GM12878 (cell line): ENCODE data around the gene PPP1R7.

Source experiments
- BHLHE40 ChIP-seq, 2 experiments: fragments of 450-650 bp in 1 of 2; IDR thresholded peaks; 2 replicates each; pipeline ENCODE4 v1.6.1; 2011 to 2017; ENCODE audit warnings: low read depth in 2 of 2, borderline replicate concordance in 1 of 2, improper control_type of control experiment in 1 of 2, low read length in 1 of 2, mild to moderate bottlenecking in 1 of 2
- CHD4 ChIP-seq: fragments of 200-600 bp; sonication (generic); IDR thresholded peaks from 2 replicates; pipeline ENCODE4 v1.6.1; 2016; ENCODE audit warnings: mild to moderate bottlenecking
- CTCF ChIP-seq, 3 experiments: IDR thresholded peaks in 2 of 3; conservative IDR thresholded peaks in 1 of 3; 2 replicates each; pipeline ENCODE4 v1.5.1; 2011; ENCODE audit warnings: low read depth in 3 of 3, low read length in 3 of 3, mild to moderate bottlenecking in 3 of 3, control low read depth in 2 of 3, moderate library complexity in 2 of 3, inconsistent platforms in 1 of 3, mixed read lengths in 1 of 3; ENCODE audit not compliant: control insufficient read depth in 2 of 3, insufficient read depth in 1 of 3; ENCODE audit errors: extremely low read depth in 1 of 3
- EZH2 ChIP-seq: IDR thresholded peaks from 2 replicates; pipeline ENCODE4 v1.6.1; 2012; ENCODE audit warnings: low read depth, mild to moderate bottlenecking, control low read depth, inconsistent platforms, low read length, borderline replicate concordance; ENCODE audit not compliant: control insufficient read depth
- MEF2A ChIP-seq: IDR thresholded peaks from 2 replicates; pipeline ENCODE4 v1.6.1; 2011; ENCODE audit warnings: low read depth, mild to moderate bottlenecking, low read length, moderate library complexity; ENCODE audit not compliant: insufficient read depth
- NR2C1 ChIP-seq: fragments of 450-650 bp; IDR thresholded peaks from 2 replicates; pipeline ENCODE4 v1.6.1; 2017; ENCODE audit warnings: antibody characterized with exemption, mild to moderate bottlenecking, moderate library complexity
- RBBP5 ChIP-seq: fragments of 200-600 bp; sonication (generic); conservative IDR thresholded peaks from 2 replicates; pipeline ENCODE4 v1.6.1; 2016
- SREBF2 ChIP-seq: IDR thresholded peaks from 2 replicates; pipeline ENCODE4 v1.6.1; 2012; ENCODE audit warnings: mild to moderate bottlenecking, low read length
- TF ChIP-seq, protein P1 (sequence below): IDR thresholded peaks from 2 replicates; pipeline ENCODE4 v1.6.1; 2012; ENCODE audit warnings: mild to moderate bottlenecking, low read depth, low read length
- TF ChIP-seq, protein P2 (sequence below): fragments of 450-650 bp; IDR thresholded peaks from 2 replicates; pipeline ENCODE4 v1.6.1; 2017; ENCODE audit warnings: mild to moderate bottlenecking

GRCh38 chr2:241224018-241224850 lies 74.0 kb downstream of the PPP1R7 start:
- TF ChIP-seq SREBF2, result no peak
- TF ChIP-seq NR2C1, result no peak
- no peak for TF ChIP-seq CTCF (IDR thresholded peaks at IDR 0.05 in 2 of 3, conservative IDR thresholded peaks at IDR 0.05 in 1 of 3; ENCODE audit: control insufficient read depth in 2 of 3, extremely low read depth in 1 of 3, insufficient read depth in 1 of 3, low read depth in 3 of 3, low read length in 3 of 3)
- TF ChIP-seq RBBP5, result no peak
- TF ChIP-seq, protein P1, sequence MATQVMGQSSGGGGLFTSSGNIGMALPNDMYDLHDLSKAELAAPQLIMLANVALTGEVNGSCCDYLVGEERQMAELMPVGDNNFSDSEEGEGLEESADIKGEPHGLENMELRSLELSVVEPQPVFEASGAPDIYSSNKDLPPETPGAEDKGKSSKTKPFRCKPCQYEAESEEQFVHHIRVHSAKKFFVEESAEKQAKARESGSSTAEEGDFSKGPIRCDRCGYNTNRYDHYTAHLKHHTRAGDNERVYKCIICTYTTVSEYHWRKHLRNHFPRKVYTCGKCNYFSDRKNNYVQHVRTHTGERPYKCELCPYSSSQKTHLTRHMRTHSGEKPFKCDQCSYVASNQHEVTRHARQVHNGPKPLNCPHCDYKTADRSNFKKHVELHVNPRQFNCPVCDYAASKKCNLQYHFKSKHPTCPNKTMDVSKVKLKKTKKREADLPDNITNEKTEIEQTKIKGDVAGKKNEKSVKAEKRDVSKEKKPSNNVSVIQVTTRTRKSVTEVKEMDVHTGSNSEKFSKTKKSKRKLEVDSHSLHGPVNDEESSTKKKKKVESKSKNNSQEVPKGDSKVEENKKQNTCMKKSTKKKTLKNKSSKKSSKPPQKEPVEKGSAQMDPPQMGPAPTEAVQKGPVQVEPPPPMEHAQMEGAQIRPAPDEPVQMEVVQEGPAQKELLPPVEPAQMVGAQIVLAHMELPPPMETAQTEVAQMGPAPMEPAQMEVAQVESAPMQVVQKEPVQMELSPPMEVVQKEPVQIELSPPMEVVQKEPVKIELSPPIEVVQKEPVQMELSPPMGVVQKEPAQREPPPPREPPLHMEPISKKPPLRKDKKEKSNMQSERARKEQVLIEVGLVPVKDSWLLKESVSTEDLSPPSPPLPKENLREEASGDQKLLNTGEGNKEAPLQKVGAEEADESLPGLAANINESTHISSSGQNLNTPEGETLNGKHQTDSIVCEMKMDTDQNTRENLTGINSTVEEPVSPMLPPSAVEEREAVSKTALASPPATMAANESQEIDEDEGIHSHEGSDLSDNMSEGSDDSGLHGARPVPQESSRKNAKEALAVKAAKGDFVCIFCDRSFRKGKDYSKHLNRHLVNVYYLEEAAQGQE, result no peak
- TF ChIP-seq, protein P2, sequence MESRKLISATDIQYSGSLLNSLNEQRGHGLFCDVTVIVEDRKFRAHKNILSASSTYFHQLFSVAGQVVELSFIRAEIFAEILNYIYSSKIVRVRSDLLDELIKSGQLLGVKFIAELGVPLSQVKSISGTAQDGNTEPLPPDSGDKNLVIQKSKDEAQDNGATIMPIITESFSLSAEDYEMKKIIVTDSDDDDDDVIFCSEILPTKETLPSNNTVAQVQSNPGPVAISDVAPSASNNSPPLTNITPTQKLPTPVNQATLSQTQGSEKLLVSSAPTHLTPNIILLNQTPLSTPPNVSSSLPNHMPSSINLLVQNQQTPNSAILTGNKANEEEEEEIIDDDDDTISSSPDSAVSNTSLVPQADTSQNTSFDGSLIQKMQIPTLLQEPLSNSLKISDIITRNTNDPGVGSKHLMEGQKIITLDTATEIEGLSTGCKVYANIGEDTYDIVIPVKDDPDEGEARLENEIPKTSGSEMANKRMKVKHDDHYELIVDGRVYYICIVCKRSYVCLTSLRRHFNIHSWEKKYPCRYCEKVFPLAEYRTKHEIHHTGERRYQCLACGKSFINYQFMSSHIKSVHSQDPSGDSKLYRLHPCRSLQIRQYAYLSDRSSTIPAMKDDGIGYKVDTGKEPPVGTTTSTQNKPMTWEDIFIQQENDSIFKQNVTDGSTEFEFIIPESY, result no peak
- no peak for TF ChIP-seq MEF2A
- TF ChIP-seq EZH2, result no peak
- no peak for TF ChIP-seq CHD4
- no peak for TF ChIP-seq BHLHE40 (IDR thresholded peaks at IDR 0.05; ENCODE audit: borderline replicate concordance in 1 of 2, low read depth in 2 of 2, low read length in 1 of 2)
